Fibroblast of lung (primary cell): Measurements from ENCODE around the gene EHHADH. TPM values are rescaled to one million over a fixed set of nuclear protein-coding genes. Genes with fewer than 3 reads are reported as not detected.

Source experiments
- DNase-seq, 2 donors: peaks; one replicate each; pipeline versions ENCODE4 v3.0.0 to v3.0.0-alpha.2; 2010; ENCODE audit warnings: low read depth in 2 of 2
- H2AFZ ChIP-seq: 2 replicates; pipeline ENCODE4 v1.5.1; 2012; ENCODE audit warnings: low read length, control low read depth, inconsistent platforms
- H3K27ac ChIP-seq: 2 replicates; pipeline ENCODE4 v1.5.1; 2011; ENCODE audit warnings: low read length, control low read depth; ENCODE audit not compliant: insufficient read depth
- H3K27me3 ChIP-seq: 2 replicates; pipeline ENCODE4 v1.5.1; 2011; ENCODE audit warnings: mild to moderate bottlenecking, low read length; ENCODE audit not compliant: control insufficient read depth, insufficient read depth
- H3K36me3 ChIP-seq: 2 replicates; pipeline ENCODE4 v1.5.1; 2011; ENCODE audit warnings: low read length; ENCODE audit not compliant: control insufficient read depth, insufficient read depth
- H3K4me1 ChIP-seq: 2 replicates; pipeline ENCODE4 v1.5.1; 2011; ENCODE audit warnings: low read length; ENCODE audit not compliant: control insufficient read depth, insufficient read depth; ENCODE audit errors: extremely low read depth
- H3K4me2 ChIP-seq: 2 replicates; pipeline ENCODE4 v1.5.1; 2011; ENCODE audit warnings: low read length, control low read depth; ENCODE audit not compliant: insufficient read depth; ENCODE audit errors: extremely low read depth
- H3K4me3 ChIP-seq, 4 experiments: fragments of 200-600 bp in 1 of 4; sonication (generic) in 1 of 4; replicated peaks in 1 of 4; 2 replicates each; pipeline ENCODE4 v1.5.1; 2011 to 2016; ENCODE audit warnings: low read length in 4 of 4, low read depth in 3 of 4, mild to moderate bottlenecking in 3 of 4, control low read depth in 2 of 4, inconsistent platforms in 1 of 4, mixed read lengths in 1 of 4; ENCODE audit not compliant: insufficient read depth in 1 of 4; ENCODE audit errors: control extremely low read depth in 1 of 4
- H3K79me2 ChIP-seq: 2 replicates; pipeline ENCODE4 v1.5.1; 2012; ENCODE audit warnings: mild to moderate bottlenecking, low read length, inconsistent platforms; ENCODE audit not compliant: control insufficient read depth, insufficient read depth
- H3K9ac ChIP-seq: 2 replicates; pipeline ENCODE4 v1.5.1; 2011; ENCODE audit warnings: mild to moderate bottlenecking, low read length, control low read depth; ENCODE audit not compliant: insufficient read depth
- H3K9me3 ChIP-seq: 2 replicates; pipeline ENCODE4 v1.5.1; 2012; ENCODE audit warnings: low read depth, low read length; ENCODE audit not compliant: control insufficient read depth, insufficient read depth
- H4K20me1 ChIP-seq: 2 replicates; pipeline ENCODE4 v1.5.1; 2011; ENCODE audit warnings: low read length; ENCODE audit not compliant: control insufficient read depth, insufficient read depth; ENCODE audit errors: extremely low read depth
- CTCF ChIP-seq, 2 donors: IDR thresholded peaks in 1 of 2; conservative IDR thresholded peaks in 1 of 2; 1 replicate in 1 of 2; 2 replicates in 1 of 2; pipeline ENCODE4 v1.5.1; 2011 to 2012; ENCODE audit warnings: low read length in 2 of 2, control low read depth in 1 of 2, inconsistent platforms in 1 of 2, low read depth in 1 of 2, mild to moderate bottlenecking in 1 of 2
- EZH2 ChIP-seq: IDR thresholded peaks from 2 replicates; pipeline ENCODE4 v1.5.1; 2012; ENCODE audit warnings: low read length, control low read depth, mild to moderate bottlenecking; ENCODE audit errors: missing control alignments
- polyA plus RNA-seq, 2 donors: library from polyadenylated mRNA; depleted of rRNA in 1 of 2; stranded (reverse) in 1 of 2; unstranded in 1 of 2; fragments of >200 nt; gene quantifications; 2 replicates each; pipeline ENCODE4 v1.2.1, GENCODE V29; 2011 to 2012; ENCODE audit warnings: missing spikeins in 1 of 2
- total RNA-seq: library from RNA; depleted of rRNA; stranded (reverse); fragments of >200 nt; gene quantifications from 2 replicates; pipeline ENCODE4 v1.2.1, GENCODE V29; 2014

The EHHADH gene
- total and polyA plus RNA-seq, 2 donors (not counting 1 experiment from before 2014, with no cell fraction given), result 6.0 to 6.8 TPM

- H3K4me3 ChIP-seq, result no peak overlapping the region
- no peak overlapping the region for H2AFZ ChIP-seq
- no peak overlapping the region for H3K9ac ChIP-seq
- no peaks in the 10 kb centered on the region for H3K27me3 ChIP-seq
- no peaks in the 10 kb centered on the region for H3K9me3 ChIP-seq
- no peak overlapping the region for H3K27ac ChIP-seq
- H3K4me2 ChIP-seq, result no peak overlapping the region
- H4K20me1 ChIP-seq, result no peaks in the 10 kb centered on the region
- H3K79me2 ChIP-seq, result no peaks in the 10 kb centered on the region
- DNase-seq, result no peak
- TF ChIP-seq EZH2 (no peak), CTCF (conservative IDR thresholded peaks at IDR 0.05 in 1 of 2, IDR thresholded peaks at IDR 0.05 in 1 of 2; ENCODE audit: low read depth in 1 of 2, low read length in 2 of 2) (no peak)
- no peaks in the 10 kb centered on the region for H3K4me1 ChIP-seq
- no peaks in the 10 kb centered on the region for H3K36me3 ChIP-seq
These were observed 22.6 kb upstream of the EHHADH start for GRCh38 chr3:185276415-185276814.

GRCh38 chr3:185272033-185272432, 18.2 kb upstream of the EHHADH start:
- no peak for TF ChIP-seq EZH2
- TF ChIP-seq CTCF (conservative IDR thresholded peaks at IDR 0.05 in 1 of 2, IDR thresholded peaks at IDR 0.05 in 1 of 2; ENCODE audit: low read depth in 1 of 2, low read length in 2 of 2), result no peak
- H3K79me2 ChIP-seq, result no peaks in the 10 kb centered on the region
- no peak overlapping the region for H3K4me3 ChIP-seq
- no peaks in the 10 kb centered on the region for H4K20me1 ChIP-seq
- no peaks in the 10 kb centered on the region for H3K27me3 ChIP-seq
- H3K36me3 ChIP-seq, result no peaks in the 10 kb centered on the region
- H3K4me1 ChIP-seq, result no peaks in the 10 kb centered on the region
- H3K9ac ChIP-seq, result no peak overlapping the region
- no peak overlapping the region for H2AFZ ChIP-seq
- peak in 1 of 2 donors; percentile 52 for DNase-seq
- H3K9me3 ChIP-seq, result no peaks in the 10 kb centered on the region
- no peak overlapping the region for H3K27ac ChIP-seq
- no peak overlapping the region for H3K4me2 ChIP-seq

- no peak overlapping the region for H2AFZ ChIP-seq
- H3K79me2 ChIP-seq, result no peaks in the 10 kb centered on the region
- no peak overlapping the region for H3K4me3 ChIP-seq
- H3K4me1 ChIP-seq, result no peaks in the 10 kb centered on the region
- DNase-seq, result no peak
- no peaks in the 10 kb centered on the region for H3K9me3 ChIP-seq
- no peaks in the 10 kb centered on the region for H3K36me3 ChIP-seq
- no peaks in the 10 kb centered on the region for H4K20me1 ChIP-seq
- H3K27me3 ChIP-seq, result no peaks in the 10 kb centered on the region
- no peak overlapping the region for H3K4me2 ChIP-seq
- no peak overlapping the region for H3K27ac ChIP-seq
- H3K9ac ChIP-seq, result no peak overlapping the region
- no peak for TF ChIP-seq CTCF (conservative IDR thresholded peaks at IDR 0.05 in 1 of 2, IDR thresholded peaks at IDR 0.05 in 1 of 2; ENCODE audit: low read depth in 1 of 2, low read length in 2 of 2)
- TF ChIP-seq EZH2, result no peak
These were observed 17.1 kb upstream of the EHHADH start for GRCh38 chr3:185270956-185271332.
